Left lobe of liver (tissue), 2 donors: ENCODE measurements around the gene RNF20. TPM values are rescaled to one million over a fixed set of nuclear protein-coding genes. Genes with fewer than 3 reads are reported as not detected.
"Not testable (repeated sequence)": the region's sequence is repeated elsewhere in the genome, so short reads cannot be mapped to it uniquely, and the experiment has no call there.

Source experiments
- ATAC-seq: fragments of 200-7000 bp; cut with Tn5 transposase; one replicate; pipeline ENCODE4 v1.9.1; 2020; ENCODE audit warnings: mild to moderate bottlenecking, moderate library complexity
- DNase-seq: peaks from one replicate; pipeline ENCODE4 v3.0.0-alpha.2; 2020; ENCODE audit warnings: low spot score
- total RNA-seq: library from RNA; stranded (reverse); gene quantifications from one replicate; pipeline ENCODE4 v1.2.1, GENCODE V29; 2021
- donor health status: DM: no; HTN: no; CAD: no; lungs with moderate emphysema.
- donor health status: DM: no; HTN: yes; CAD: no.

RNF20 gene
- total RNA-seq, 1 donor from 2014 or later: 17.4 TPM

DNA sequence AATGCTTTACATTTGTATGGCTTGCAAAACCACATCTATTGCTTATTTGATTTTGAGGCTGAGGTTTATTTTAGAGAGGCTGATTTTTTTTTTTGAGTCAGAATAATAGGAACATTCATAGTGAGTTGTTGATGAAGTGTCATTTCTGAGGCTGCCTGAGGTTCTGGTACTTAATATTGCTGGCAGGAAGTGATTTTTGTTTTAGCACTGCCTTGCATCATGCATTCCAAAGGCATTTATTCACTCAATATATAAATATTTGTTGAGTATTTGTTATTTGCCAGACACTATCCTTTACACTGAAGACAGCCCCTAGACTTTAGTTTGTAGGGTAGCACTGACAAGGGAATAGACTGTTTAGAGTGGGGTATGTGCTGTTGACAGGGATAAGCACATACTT, 2.7 kb downstream of the RNF20 start:
- ATAC-seq: no peak
- no peak for DNase-seq

DNA sequence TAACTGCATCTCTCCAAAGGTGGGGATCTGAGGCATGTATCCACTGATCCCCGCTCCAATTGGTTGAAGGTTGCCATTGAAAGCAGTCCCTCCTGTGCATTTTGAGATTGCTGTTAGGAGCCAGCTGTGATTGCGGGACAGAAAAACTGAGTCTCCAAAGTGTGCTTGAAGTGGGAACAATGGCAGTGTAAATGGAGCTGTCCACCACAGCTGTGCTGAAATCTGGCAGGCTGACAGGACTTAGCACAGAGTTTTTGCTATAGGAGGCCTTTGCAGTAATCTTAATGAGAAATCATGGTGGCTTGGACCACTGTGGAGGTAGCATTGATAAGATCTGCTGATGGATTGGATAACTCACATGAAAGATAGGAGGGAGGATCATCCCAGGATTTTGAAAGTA, 3.3 kb downstream of the RNF20 start:
- DNase-seq: no peak
- ATAC-seq: no peak

DNA sequence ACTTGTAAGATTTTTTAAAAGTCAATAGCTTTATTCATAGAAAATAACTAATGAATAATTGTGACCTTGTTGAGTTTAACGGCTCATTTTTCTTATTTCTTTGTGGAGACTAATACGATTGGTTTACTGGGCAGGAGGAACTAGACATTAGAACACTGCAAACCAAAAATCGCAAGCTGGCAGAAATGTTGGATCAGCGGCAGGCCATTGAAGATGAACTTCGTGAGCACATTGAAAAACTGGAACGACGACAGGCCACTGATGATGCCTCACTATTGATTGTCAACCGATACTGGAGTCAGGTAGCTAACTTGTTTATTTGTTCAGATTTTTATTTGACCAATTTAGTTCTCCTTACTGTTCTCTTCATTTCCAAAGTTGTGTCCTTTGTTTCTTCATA, 6.4 kb downstream of the RNF20 start:
- DNase-seq: no peak
- ATAC-seq: peak; percentile 62

DNA sequence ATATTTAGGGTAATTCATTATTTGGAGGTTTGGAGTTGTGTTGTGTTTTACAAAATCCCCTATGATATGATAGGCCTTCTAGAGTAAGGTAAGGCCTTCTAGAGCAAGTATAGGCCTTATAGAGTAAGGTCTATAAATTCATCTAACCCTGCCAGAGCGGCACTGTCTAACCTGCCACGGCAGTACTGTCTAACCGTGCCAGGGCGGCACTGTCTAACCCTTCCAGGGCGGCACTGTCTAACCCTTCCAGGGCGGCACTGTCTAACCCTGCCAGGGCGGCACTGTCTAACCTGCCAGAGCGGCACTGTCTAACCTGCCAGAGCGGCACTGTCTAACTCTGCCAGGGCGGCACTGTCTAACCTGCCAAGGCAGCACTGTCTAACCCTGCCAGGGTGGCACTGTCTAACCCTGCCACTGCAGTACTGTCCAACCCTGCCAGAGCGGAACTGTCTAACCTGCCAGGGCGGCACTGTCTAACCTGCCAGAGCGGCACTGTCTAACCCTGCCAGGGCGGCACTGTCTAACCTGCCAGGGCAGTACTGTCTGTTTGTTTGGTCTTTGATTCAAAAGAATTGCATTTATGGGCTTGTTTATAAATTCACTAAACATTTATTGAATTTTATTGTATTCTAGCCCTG, 9.6 kb downstream of the RNF20 start:
- no peak for DNase-seq
- ATAC-seq: peak; percentile 52

DNA sequence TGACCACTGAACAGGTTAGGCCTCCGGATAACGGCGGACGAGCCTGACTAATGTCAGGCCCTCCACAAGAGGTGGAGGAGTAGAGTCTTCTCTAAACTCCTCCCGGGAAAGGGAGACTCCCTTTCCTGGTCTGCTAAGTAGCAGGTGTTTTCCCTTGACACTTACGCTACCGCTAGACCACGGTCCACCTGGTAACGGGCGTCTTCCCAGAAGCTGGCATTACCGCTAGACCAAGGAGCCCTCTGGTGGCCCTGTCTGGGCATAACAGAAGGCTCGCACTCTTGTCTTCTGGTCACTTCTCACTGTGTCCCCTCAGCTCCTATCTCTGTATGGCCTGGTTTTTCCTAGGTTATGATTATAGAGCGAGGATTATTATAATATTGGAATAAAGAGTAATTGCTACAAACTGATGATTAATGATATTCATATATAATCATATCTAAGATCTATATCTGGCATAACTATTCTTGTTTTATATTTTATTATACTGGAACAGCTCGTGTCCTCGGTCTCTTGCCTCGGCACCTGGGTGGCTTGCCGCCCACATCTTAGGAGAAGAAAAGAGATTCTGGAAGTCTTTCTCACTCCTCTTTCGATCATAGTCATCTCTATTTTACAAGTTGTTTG, 15.9 kb downstream of the RNF20 start:
- DNase-seq, ATAC-seq: not testable (repeated sequence)

DNA sequence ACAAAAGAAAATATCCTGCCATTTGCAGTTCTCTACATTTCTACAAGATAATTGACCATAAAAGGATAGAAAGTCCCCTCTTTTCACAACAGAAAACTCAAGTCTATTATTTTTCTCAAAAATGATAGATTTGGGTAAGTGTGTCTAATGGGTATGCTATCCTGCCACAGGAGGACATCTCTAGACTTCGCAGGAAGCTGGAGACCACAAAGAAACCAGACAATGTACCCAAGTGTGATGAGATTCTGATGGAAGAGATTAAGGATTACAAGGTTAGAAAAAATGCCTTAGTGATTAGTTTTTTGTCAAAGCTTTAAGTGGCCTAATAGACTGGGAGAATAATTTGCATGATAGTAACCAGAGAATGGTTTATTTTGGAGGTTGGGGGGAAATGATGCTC, 28.1 kb downstream of the RNF20 start:
- ATAC-seq (no peak), DNase-seq (no peak)

GRCh38 chr9:101562966-101563365, 29.3 kb downstream of the RNF20 start:
- ATAC-seq: no peak

GRCh38 chr9:101564252-101564651, 30.6 kb downstream of the RNF20 start:
- DNase-seq (no peak), ATAC-seq (no peak)

More at GRCh38 chr9:101562966-101563365, 29.3 kb downstream of the RNF20 start:
- DNase-seq: no peak

GRCh38 chr9:101566904-101567724, 33.5 kb downstream of the RNF20 start:
- ATAC-seq: peak; percentile 78
- DNase-seq: no peak

DNA sequence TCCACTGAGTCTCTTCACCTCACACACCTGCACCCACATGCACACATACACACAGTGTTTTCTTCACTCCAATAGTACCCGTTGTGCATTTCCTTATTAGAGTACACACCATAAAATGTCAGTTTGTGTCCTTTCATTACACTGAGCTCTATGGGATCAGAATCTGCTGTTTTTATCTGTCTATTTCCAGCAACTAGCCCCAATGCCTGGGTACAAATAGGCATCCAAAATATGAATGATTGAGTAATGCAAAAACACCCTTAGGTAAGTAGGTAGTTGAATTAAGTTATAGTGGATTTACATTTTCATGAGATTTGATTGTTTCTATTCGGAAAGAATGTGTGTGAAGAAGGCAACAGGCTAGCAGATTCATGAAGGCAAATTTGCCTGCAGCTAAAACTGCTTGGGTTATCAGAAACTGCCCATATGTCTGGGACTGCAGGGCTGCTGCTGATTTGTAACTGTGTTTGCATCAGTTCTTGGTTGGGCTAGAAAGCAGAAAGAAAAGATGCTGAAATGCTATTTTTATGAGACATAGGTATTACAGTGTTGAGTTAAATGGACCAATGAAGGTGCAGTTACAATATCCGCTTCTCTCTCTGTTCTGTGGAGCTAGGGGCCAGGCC, 34.2 kb downstream of the RNF20 start:
- ATAC-seq (no peak), DNase-seq (no peak)

- DNase-seq: no peak
- ATAC-seq: no peak
Observed at GRCh38 chr9:101569741-101570501, 36.3 kb downstream of the RNF20 start.

- no peak for ATAC-seq
Observed at GRCh38 chr9:101571114-101571513, 37.5 kb downstream of the RNF20 start.

DNA sequence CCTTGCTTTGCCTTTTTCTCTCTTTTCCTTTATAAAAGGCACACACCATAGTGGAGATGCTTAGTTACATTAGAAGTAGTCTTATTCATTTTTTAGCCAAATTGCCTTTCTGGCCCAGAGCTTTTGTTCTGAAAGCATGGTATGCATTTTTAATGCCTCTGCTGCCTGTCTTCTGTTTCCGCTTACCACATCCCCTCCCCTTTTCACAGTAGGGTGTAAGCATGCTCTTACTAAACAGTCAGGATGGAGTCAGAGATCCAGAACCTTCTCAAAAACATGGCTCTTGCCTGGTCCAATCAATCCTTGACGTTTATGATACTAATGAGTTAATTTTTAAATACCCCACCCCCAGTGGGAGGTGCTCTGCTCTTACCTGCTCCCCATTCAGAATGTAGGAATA, 38.7 kb downstream of the RNF20 start:
- ATAC-seq (no peak), DNase-seq (no peak)

More at GRCh38 chr9:101571114-101571513, 37.5 kb downstream of the RNF20 start:
- DNase-seq: no peak

DNA sequence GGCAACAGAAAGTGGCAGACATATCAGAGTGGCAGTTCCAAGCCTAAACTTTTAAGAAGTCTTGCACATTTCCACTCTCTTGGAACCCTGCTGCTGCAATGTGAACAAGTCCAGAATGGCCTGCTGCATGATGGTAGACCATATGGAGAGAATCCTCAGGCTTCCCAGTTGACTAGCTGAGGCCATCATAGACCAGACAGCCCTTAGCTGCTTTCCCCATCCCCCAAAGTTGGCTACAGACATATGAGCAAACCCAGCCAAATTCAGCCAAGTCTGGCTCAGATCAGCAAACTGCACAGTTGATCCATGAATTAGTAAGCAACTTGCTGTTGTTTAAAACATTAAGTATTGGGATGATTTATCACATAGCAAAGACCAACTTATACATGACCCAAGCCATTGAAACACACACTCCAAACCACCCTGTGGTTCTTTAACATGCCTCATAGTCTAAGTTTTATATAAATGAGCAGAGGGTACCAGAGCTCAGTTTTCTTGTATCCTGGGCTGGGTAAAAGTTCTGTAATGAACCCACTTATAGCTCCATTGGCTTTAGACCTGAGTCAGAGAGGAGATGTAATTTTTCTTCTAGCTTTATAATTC, 41.2 kb downstream of the RNF20 start:
- ATAC-seq (peak; percentile 80), DNase-seq (peak; percentile 46)

DNA sequence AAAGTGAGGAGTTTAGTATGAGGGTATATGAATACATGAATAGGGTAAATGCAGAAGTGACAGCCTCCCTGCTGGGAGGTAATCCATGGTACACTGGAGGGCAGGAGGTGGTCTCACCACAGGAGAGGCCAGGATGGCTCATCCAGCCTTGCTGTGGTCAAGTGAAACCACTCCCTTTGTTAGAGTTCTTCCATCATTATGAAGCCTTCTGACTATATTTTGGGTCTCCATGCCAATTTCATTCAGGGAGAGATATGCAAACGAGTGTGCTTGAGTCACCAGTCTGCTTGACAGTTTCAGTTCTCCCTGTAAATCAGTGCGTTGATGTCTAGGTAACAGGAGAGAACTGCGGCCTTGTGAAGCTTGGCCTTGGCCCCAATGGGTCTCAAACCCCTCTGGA, 44.7 kb downstream of the RNF20 start:
- ATAC-seq: no peak
- DNase-seq: no peak

DNA sequence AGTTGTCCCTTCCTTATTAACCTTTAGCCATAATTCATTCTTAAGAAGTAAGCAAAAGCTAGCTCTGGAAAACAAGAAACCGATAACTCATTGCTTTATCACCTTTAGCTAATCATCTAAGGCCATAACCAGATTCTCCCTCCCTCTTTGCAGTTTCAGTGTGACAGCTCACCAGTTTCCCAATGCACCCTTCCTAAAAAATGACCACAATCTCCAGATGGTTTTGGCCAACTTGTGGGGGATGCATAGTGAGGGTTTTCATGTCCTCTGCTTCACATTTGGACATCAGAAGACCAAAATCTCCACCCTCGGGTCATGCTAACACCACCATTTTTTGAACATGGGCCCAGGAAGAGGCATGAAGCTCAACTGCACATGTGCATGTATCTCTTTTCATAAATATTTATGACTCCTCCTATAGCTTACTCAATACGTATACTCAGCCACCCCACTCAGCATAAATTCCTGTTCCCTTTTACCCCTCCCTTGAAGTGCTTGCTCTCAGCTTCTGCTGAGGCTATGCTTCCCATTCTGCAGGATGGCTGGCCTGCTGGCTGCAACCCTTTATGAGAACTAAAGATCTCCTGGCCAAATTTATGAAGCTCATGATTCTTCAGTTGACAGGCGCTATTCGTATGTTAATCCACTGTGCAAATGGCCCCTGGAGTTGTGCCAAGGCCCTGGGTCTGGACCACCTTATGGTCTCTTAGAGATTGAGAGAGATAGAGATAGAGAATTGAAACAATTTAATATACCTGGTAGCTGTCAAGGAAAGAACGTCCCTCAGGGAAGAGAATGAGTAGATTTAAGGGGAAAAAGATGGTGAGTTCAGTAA, 46.3 kb downstream of the RNF20 start:
- ATAC-seq: peak; percentile 31
- DNase-seq: no peak

- DNase-seq: no peak
Observed at GRCh38 chr9:101582553-101582952, 48.9 kb downstream of the RNF20 start.

GRCh38 chr9:101585740-101586139, 52.1 kb downstream of the RNF20 start:
- DNase-seq (no peak), ATAC-seq (no peak)

More at GRCh38 chr9:101582553-101582952, 48.9 kb downstream of the RNF20 start:
- no peak for ATAC-seq

GRCh38 chr9:101586651-101587050, 53.0 kb downstream of the RNF20 start:
- ATAC-seq: no peak
- DNase-seq: no peak
